ENCODE results near the gene CLDN11.

CLDN11 gene

GRCh38 chr3:170469151-170470062 is 50.7 kb downstream of the CLDN11 start:
- H3K9me3 Mint-ChIP-seq, result no peaks in the 10 kb centered on the region
- H3K36me3 Mint-ChIP-seq, result no peaks in the 10 kb centered on the region
- H3K27me3 Mint-ChIP-seq, result peaks cover 11% of the 10 kb centered on the region
- DNase-seq (ENCODE audit: low spot score in 2 of 2), result no peak
- H3K4me3 Mint-ChIP-seq, result no peak overlapping the region
- no peak overlapping the region for H3K27ac Mint-ChIP-seq
- no peak for ATAC-seq (ENCODE audit: low read depth)
- H3K4me1 Mint-ChIP-seq, result no peaks in the 10 kb centered on the region

GRCh38 chr3:170470063-170471016 is 51.7 kb downstream of the CLDN11 start:
- DNase-seq (ENCODE audit: low spot score in 2 of 2) (no peak), ATAC-seq (ENCODE audit: low read depth) (no peak)
- Mint-ChIP-seq H3K27ac (no peak overlapping the region), H3K4me3 (no peak overlapping the region), H3K9me3 (no peaks in the 10 kb centered on the region), H3K27me3 (peaks cover 13% of the 10 kb centered on the region), H3K4me1 (no peaks in the 10 kb centered on the region), H3K36me3 (no peaks in the 10 kb centered on the region)

GRCh38 chr3:170471149-170471548 is 52.5 kb downstream of the CLDN11 start:
- H3K4me1 Mint-ChIP-seq, result no peaks in the 10 kb centered on the region
- H3K9me3 Mint-ChIP-seq, result no peaks in the 10 kb centered on the region
- H3K36me3 Mint-ChIP-seq, result no peaks in the 10 kb centered on the region
- no peak for ATAC-seq (ENCODE audit: low read depth)
- no peak overlapping the region for H3K27ac Mint-ChIP-seq
- no peak for DNase-seq (ENCODE audit: low spot score in 2 of 2)
- no peak overlapping the region for H3K4me3 Mint-ChIP-seq
- peaks cover 13% of the 10 kb centered on the region for H3K27me3 Mint-ChIP-seq

- Mint-ChIP-seq H3K4me1 (no peaks in the 10 kb centered on the region), H3K27me3 (peaks cover 15% of the 10 kb centered on the region), H3K36me3 (no peaks in the 10 kb centered on the region), H3K4me3 (no peak overlapping the region), H3K9me3 (no peaks in the 10 kb centered on the region), H3K27ac (no peak overlapping the region)
- ATAC-seq (ENCODE audit: low read depth) (no peak), DNase-seq (ENCODE audit: low spot score in 2 of 2) (no peak)
Measured at GRCh38 chr3:170473358-170473757, 54.7 kb downstream of the CLDN11 start.

GRCh38 chr3:170475092-170475685 is 56.5 kb downstream of the CLDN11 start:
- H3K27me3 Mint-ChIP-seq, result peaks cover 12% of the 10 kb centered on the region
- ATAC-seq (ENCODE audit: low read depth) (no peak), DNase-seq (ENCODE audit: low spot score in 2 of 2) (no peak)
- H3K9me3 Mint-ChIP-seq, result no peaks in the 10 kb centered on the region
- no peak overlapping the region for H3K4me3 Mint-ChIP-seq
- H3K27ac Mint-ChIP-seq, result no peak overlapping the region
- H3K4me1 Mint-ChIP-seq, result no peaks in the 10 kb centered on the region
- H3K36me3 Mint-ChIP-seq, result no peaks in the 10 kb centered on the region

GRCh38 chr3:170476291-170476690 is 57.6 kb downstream of the CLDN11 start:
- Mint-ChIP-seq H3K4me1 (no peaks in the 10 kb centered on the region), H3K9me3 (no peaks in the 10 kb centered on the region), H3K27ac (no peak overlapping the region), H3K4me3 (no peak overlapping the region), H3K36me3 (no peaks in the 10 kb centered on the region), H3K27me3 (peaks cover 9% of the 10 kb centered on the region)
- DNase-seq (ENCODE audit: low spot score in 2 of 2) (no peak), ATAC-seq (ENCODE audit: low read depth) (no peak)

GRCh38 chr3:170477395-170477794 is 58.7 kb downstream of the CLDN11 start:
- no peak for ATAC-seq (ENCODE audit: low read depth)
- no peaks in the 10 kb centered on the region for H3K36me3 Mint-ChIP-seq

GRCh38 chr3:170480111-170480510 is 61.4 kb downstream of the CLDN11 start:
- Mint-ChIP-seq H3K36me3 (no peaks in the 10 kb centered on the region), H3K4me1 (no peaks in the 10 kb centered on the region), H3K9me3 (no peaks in the 10 kb centered on the region), H3K27me3 (peaks cover 4% of the 10 kb centered on the region), H3K4me3 (no peak overlapping the region), H3K27ac (no peak overlapping the region)
- ATAC-seq (ENCODE audit: low read depth) (no peak), DNase-seq (ENCODE audit: low spot score in 2 of 2) (no peak)

More at GRCh38 chr3:170477395-170477794, 58.7 kb downstream of the CLDN11 start:
- DNase-seq (ENCODE audit: low spot score in 2 of 2), result no peak
- Mint-ChIP-seq H3K9me3 (no peaks in the 10 kb centered on the region), H3K27ac (no peak overlapping the region), H3K27me3 (peaks cover 7% of the 10 kb centered on the region), H3K4me3 (no peak overlapping the region), H3K4me1 (no peaks in the 10 kb centered on the region)

GRCh38 chr3:170482199-170482598 is 63.5 kb downstream of the CLDN11 start:
- Mint-ChIP-seq H3K36me3 (no peaks in the 10 kb centered on the region), H3K27me3 (peaks cover 10% of the 10 kb centered on the region), H3K4me1 (peaks cover 3% of the 10 kb centered on the region), H3K9me3 (no peaks in the 10 kb centered on the region), H3K27ac (no peak overlapping the region), H3K4me3 (no peak overlapping the region)
- ATAC-seq (ENCODE audit: low read depth), result no peak
- no peak for DNase-seq (ENCODE audit: low spot score in 2 of 2)

GRCh38 chr3:170483485-170484262 is 65.0 kb downstream of the CLDN11 start:
- Mint-ChIP-seq H3K4me1 (peaks cover 3% of the 10 kb centered on the region), H3K36me3 (no peaks in the 10 kb centered on the region), H3K9me3 (no peaks in the 10 kb centered on the region), H3K27ac (no peak overlapping the region), H3K4me3 (no peak overlapping the region), H3K27me3 (peaks cover 10% of the 10 kb centered on the region)
- DNase-seq (ENCODE audit: low spot score in 2 of 2), result no peak
- ATAC-seq (ENCODE audit: low read depth), result no peak
